NCI-H82 treated with DMSO at 0.1 percent for 48 hours (cell line): ENCODE measurements around the gene SCN2A.

Experiments
- DNase-seq: peaks from one replicate; lab custom pipeline; 2025; ENCODE audit not compliant: unreplicated experiment; lab: John Stamatoyannopoulos, UW

Gene SCN2A

GRCh38 chr2:165239230-165239629, at the start of gene SCN2A:
Gene SCN2A (plus strand): TSS chr2:165239414. CDS start chr2:165295824, 56,410 bp downstream.
- DNase-seq: peak; percentile 55

GRCh38 chr2:165191096-165191728, 48.0 kb upstream of the SCN2A start:
- DNase-seq: no peak

DNA sequence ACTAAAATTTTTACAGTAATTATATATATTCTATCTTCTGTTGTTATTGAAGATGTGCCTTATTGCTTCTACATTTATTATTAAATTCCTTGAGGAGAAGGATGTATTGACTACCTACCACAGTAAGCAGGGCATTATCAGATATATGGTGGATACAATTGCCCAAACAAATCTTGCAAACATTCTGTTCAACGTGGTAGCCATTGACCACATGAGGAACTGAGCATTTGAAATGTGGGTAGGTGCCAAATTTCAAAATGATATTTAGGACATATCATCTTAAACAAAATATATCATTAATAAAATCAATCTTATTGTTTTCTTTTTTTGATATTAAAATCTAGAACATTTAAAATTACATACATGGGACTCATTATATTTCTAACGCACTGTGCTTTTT, 46.5 kb upstream of the SCN2A start:
- DNase-seq: no peak

DNA sequence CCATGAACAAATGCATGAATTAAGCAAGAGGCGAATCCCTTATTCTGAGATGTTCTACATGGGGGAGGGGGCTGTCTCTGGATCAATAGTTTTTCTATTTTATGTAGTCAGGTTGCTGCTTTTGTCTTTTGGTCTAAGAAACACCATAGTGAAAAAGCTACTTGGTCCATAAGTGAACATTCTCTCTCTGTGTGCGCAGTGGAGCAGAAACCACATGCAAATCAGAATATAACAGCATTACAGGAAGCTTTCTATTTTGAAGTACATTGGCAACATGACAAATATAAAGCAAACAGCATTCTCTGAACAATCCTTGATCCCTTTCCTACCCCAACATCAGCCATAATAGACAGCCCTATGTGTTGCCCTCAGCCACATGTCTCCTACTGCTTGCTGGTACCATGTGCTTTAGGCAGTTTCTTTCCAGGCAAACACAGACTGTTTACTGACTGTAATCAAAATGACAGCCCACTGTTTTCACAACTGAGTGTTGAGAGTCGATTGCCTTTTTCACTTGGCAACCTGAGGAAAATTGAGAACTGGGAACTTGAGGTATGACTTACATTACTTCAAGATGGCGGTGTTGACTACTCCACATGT, 45.9 kb upstream of the SCN2A start:
- DNase-seq: no peak

DNA sequence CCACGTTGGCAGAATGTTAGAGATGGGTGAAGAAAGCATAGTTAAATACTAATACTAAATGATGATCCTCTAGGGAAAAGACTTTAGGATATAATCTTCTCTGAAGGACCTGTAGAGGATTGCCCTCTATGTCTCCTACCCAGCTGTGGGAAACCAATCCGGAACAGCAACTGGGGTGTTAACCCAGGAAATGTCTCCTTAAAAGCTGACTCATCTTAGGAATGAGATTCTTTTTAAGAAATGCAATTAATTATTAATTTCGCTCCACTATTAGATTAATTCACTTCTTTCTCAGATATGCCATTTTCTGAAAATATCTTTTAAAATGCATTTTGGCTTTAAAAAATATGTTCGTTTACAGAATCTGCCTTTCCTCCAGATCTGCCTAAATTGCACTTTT, 42.8 kb upstream of the SCN2A start:
- DNase-seq: no peak

DNA sequence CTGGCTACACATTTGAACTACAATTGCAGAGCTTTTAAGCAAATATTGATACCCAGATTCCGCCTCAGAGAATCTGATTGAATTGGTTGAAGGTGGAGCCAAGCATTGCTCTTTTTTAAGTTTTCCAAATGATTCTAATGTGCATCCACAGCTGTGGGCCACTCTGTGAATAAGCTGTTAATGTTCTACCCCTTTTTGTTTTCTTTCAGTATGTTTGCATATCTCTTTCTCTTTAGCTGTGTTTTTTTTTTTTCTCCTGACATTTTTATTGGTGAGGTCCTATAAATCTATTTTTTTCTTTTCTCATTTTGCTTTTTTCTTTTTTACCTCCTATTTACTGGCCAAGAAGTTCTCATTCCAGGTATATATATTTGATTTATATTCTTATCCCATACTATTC, 41.9 kb upstream of the SCN2A start:
- DNase-seq: no peak

DNA sequence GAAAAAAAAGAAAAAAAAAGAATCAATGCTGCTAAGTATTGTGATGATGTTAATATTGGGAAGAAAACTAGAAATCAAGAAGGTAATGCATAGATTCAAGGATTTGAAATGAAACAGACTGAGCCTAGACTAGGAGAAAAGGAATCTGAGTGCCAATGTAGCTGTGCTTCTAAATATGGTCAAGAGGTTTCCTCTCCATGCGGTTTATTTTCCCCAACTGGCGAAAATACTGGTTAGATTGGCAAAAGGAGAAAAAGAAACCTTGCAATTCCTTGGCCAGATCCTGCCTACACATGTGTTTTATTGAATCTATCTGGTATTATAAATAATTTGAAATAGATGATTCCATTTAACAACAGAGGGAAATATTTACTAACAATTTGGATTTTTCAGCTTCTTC, 41.0 kb upstream of the SCN2A start:
- no peak for DNase-seq

- no peak for DNase-seq
These were observed 37.0 kb upstream of the SCN2A start for GRCh38 chr2:165202239-165202638.

- peak; percentile 60 for DNase-seq
These were observed 35.3 kb upstream of the SCN2A start, which contains the start of gene SCN3A for GRCh38 chr2:165203689-165204559. Gene SCN3A (minus strand): TSS chr2:165204050. CDS start chr2:165176394, 27,656 bp downstream.

GRCh38 chr2:165205865-165206264, 33.3 kb upstream of the SCN2A start:
- no peak for DNase-seq

DNA sequence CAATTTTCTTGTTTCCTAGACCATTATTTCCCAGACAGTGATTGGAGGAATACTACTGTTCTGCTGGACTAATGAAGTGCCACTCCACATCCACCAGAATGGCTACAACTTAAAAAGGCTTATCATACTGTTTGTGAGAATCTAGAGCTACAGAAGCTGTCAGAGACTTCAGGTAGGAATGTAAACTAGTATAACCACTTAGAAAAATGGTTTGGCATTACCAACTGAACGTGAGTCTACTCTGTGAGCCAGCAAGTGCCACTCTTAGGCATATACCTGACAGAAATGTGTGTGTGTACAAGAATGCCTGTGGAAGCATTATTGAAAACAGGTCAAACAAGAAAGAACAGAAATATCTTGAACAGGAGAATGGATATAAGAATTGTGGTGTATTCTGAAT, 31.1 kb upstream of the SCN2A start:
- no peak for DNase-seq

- DNase-seq: no peak
These were observed 25.1 kb upstream of the SCN2A start for GRCh38 chr2:165214093-165214492.

DNA sequence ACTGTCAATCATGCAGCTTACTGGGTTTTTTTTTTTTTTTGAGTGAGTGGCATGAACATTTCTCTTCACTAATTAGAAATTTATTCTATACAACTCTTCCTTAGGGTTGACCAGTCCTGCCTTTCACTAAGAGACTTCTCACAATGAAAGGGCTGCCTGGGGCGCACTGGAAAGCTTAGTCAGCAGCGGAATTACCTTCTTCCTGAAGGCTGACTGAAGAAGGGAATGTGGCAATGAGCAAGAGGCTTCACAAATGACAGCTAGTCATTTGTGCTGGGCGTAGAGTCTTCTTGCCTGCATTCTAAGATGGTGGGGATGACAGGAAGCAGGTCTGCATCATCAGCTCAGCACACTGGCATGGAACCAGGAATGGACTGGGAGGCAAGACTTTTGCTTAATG, 19.7 kb upstream of the SCN2A start:
- DNase-seq: no peak

GRCh38 chr2:165224941-165225340, 14.3 kb upstream of the SCN2A start:
- no peak for DNase-seq

GRCh38 chr2:165227571-165227970, 11.6 kb upstream of the SCN2A start:
- no peak for DNase-seq

- DNase-seq: no peak
These were observed 2.2 kb upstream of the SCN2A start for GRCh38 chr2:165237056-165237455.

GRCh38 chr2:165238295-165238694, 919 bp upstream of the SCN2A start:
- DNase-seq: no peak

GRCh38 chr2:165239856-165240515, 772 bp downstream of the SCN2A start:
- no peak for DNase-seq

- DNase-seq: no peak
These were observed 1.7 kb downstream of the SCN2A start for GRCh38 chr2:165240916-165241315.

- no peak for DNase-seq
These were observed 6.0 kb downstream of the SCN2A start for GRCh38 chr2:165245081-165245793.

- DNase-seq: no peak
These were observed 9.0 kb downstream of the SCN2A start for GRCh38 chr2:165248238-165248637.
